ENCODE results near the gene HYAL2. TPM values are rescaled to one million over a fixed set of nuclear protein-coding genes. Genes with fewer than 3 reads are reported as not detected.

Gene HYAL2
- total RNA-seq, 2 experiments from 2014 or later, result 4.8 to 5.7 TPM

Other genes starting within 250 kb of the HYAL2 start
- 100 to 1,000 TPM in 1 of 2 experiments, 10 to 100 TPM in 1; 95.2 to 107 TPM for gene RBM5, start 233.8 kb downstream of the HYAL2 start, total RNA-seq
- under 1 TPM; 0.17 to 0.19 TPM for gene SEMA3F, start 167.4 kb downstream of the HYAL2 start, total RNA-seq
- not detected for gene GNAT1, start 131.1 kb downstream of the HYAL2 start, total RNA-seq
- gene SLC38A3, start 117.5 kb downstream of the HYAL2 start, total RNA-seq, result not detected
- gene GNAI2, start 86.5 kb downstream of the HYAL2 start, total RNA-seq, result 100 to 1,000 TPM; 346 to 349 TPM
- under 1 TPM; 0.86 to 0.97 TPM for gene SEMA3B, start 53.6 kb downstream of the HYAL2 start, total RNA-seq
- not detected for gene LSMEM2, start 43.7 kb downstream of the HYAL2 start, total RNA-seq
- gene IFRD2, start 30.3 kb downstream of the HYAL2 start, total RNA-seq, result 100 to 1,000 TPM; 111 to 112 TPM
- 1 to 10 TPM; 2.5 to 4.0 TPM for gene HYAL3, start 23.3 kb downstream of the HYAL2 start, total RNA-seq
- 10 to 100 TPM; 18.8 to 19.6 TPM for gene NAA80, start 23.3 kb downstream of the HYAL2 start, total RNA-seq
- gene HYAL1, start 19.2 kb downstream of the HYAL2 start, total RNA-seq, result under 1 TPM in 1 of 2 experiments, not detected in 1; 0.14 TPM
- gene TUSC2, start 5.5 kb upstream of the HYAL2 start, total RNA-seq, result 10 to 100 TPM; 18.7 to 19.7 TPM
- gene RASSF1, start 18.1 kb upstream of the HYAL2 start, total RNA-seq, result 10 to 100 TPM; 48.8 to 52.6 TPM
- under 1 TPM; 0.94 to 1.00 TPM for gene ZMYND10, start 23.0 kb upstream of the HYAL2 start, total RNA-seq
- 10 to 100 TPM; 33.2 to 35.8 TPM for gene NPRL2, start 28.0 kb upstream of the HYAL2 start, total RNA-seq
- gene CYB561D2, start 28.1 kb upstream of the HYAL2 start, total RNA-seq, result 10 to 100 TPM; 17.8 to 20.1 TPM
- 10 to 100 TPM; 16.0 TPM for gene TMEM115, start 36.8 kb upstream of the HYAL2 start, total RNA-seq
- gene CACNA2D2, start 180.9 kb upstream of the HYAL2 start, total RNA-seq, result under 1 TPM; 0.63 to 0.69 TPM
- 10 to 100 TPM; 16.7 to 17.0 TPM for gene C3orf18, start 245.0 kb upstream of the HYAL2 start, total RNA-seq
- 10 to 100 TPM; 78.7 to 82.6 TPM for gene HEMK1, start 246.8 kb upstream of the HYAL2 start, total RNA-seq

All from activated CD4-positive, alpha-beta memory T cell treated with anti-CD3 and anti-CD28 coated beads for 36 hours (primary cell).